ENCODE results near the gene PRKCQ.
"Not testable (repeated sequence)": the region's sequence is repeated elsewhere in the genome, so short reads cannot be mapped to it uniquely, and the experiment has no call there.

The PRKCQ gene

GRCh38 chr10:6386346-6386745, 193.7 kb downstream of the PRKCQ start:
- no peaks in the 10 kb centered on the region for H3K4me1 ChIP-seq
- no peak for TF ChIP-seq CTCF (IDR thresholded peaks at IDR 0.05; ENCODE audit: low read depth, low read length)
- H3K36me3 ChIP-seq = no peaks in the 10 kb centered on the region
- no peak for DNase-seq
- H3K9me3 ChIP-seq = no peaks in the 10 kb centered on the region
- H3K4me3 ChIP-seq (ENCODE audit: low read depth, low read length) = no peak overlapping the region
- H3K27me3 ChIP-seq = no peaks in the 10 kb centered on the region

GRCh38 chr10:6385665-6386064, 194.4 kb downstream of the PRKCQ start:
- no peak overlapping the region for H3K4me3 ChIP-seq (ENCODE audit: low read depth, low read length)
- no peaks in the 10 kb centered on the region for H3K36me3 ChIP-seq
- DNase-seq = no peak
- H3K27me3 ChIP-seq = no peaks in the 10 kb centered on the region
- no peaks in the 10 kb centered on the region for H3K9me3 ChIP-seq
- no peak for TF ChIP-seq CTCF (IDR thresholded peaks at IDR 0.05; ENCODE audit: low read depth, low read length)
- H3K4me1 ChIP-seq = no peaks in the 10 kb centered on the region

GRCh38 chr10:6384847-6385246, 195.2 kb downstream of the PRKCQ start:
- Histone ChIP-seq H3K4me3 (ENCODE audit: low read depth, low read length) (no peak overlapping the region), H3K9me3 (no peaks in the 10 kb centered on the region; the same call in 1 of the 2 replicates), H3K27me3 (no peaks in the 10 kb centered on the region), H3K4me1 (no peaks in the 10 kb centered on the region), H3K36me3 (no peaks in the 10 kb centered on the region)
- DNase-seq = no peak
- no peak for TF ChIP-seq CTCF (IDR thresholded peaks at IDR 0.05; ENCODE audit: low read depth, low read length)

GRCh38 chr10:6384031-6384430, 196.0 kb downstream of the PRKCQ start:
- H3K4me1 ChIP-seq = no peaks in the 10 kb centered on the region
- no peak for TF ChIP-seq CTCF (IDR thresholded peaks at IDR 0.05; ENCODE audit: low read depth, low read length)

GRCh38 chr10:6383096-6383812, 196.8 kb downstream of the PRKCQ start:
- no peaks in the 10 kb centered on the region for H3K36me3 ChIP-seq
- H3K4me3 ChIP-seq (ENCODE audit: low read depth, low read length) = no peak overlapping the region
- no peaks in the 10 kb centered on the region; the same call in 1 of the 2 replicates for H3K9me3 ChIP-seq
- DNase-seq = no peak
- TF ChIP-seq CTCF (IDR thresholded peaks at IDR 0.05; ENCODE audit: low read depth, low read length) = no peak
- no peaks in the 10 kb centered on the region for H3K4me1 ChIP-seq
- H3K27me3 ChIP-seq = no peaks in the 10 kb centered on the region

More at GRCh38 chr10:6384031-6384430, 196.0 kb downstream of the PRKCQ start:
- no peaks in the 10 kb centered on the region for H3K27me3 ChIP-seq
- DNase-seq = no peak
- H3K36me3 ChIP-seq = no peaks in the 10 kb centered on the region
- H3K4me3 ChIP-seq (ENCODE audit: low read depth, low read length) = no peak overlapping the region
- no peaks in the 10 kb centered on the region; the same call in 1 of the 2 replicates for H3K9me3 ChIP-seq

GRCh38 chr10:6382081-6382480, 198.0 kb downstream of the PRKCQ start:
- H3K36me3 ChIP-seq = no peaks in the 10 kb centered on the region
- no peak for TF ChIP-seq CTCF (IDR thresholded peaks at IDR 0.05; ENCODE audit: low read depth, low read length)
- no peak overlapping the region for H3K4me3 ChIP-seq (ENCODE audit: low read depth, low read length)

GRCh38 chr10:6380478-6380877, 199.6 kb downstream of the PRKCQ start:
- not testable (repeated sequence) for H3K27me3 ChIP-seq; H3K9me3 ChIP-seq; DNase-seq; H3K4me3 ChIP-seq (ENCODE audit: low read depth, low read length); H3K4me1 ChIP-seq; H3K36me3 ChIP-seq

More at GRCh38 chr10:6382081-6382480, 198.0 kb downstream of the PRKCQ start:
- DNase-seq = no peak
- Histone ChIP-seq H3K4me1 (no peaks in the 10 kb centered on the region), H3K9me3 (no peaks in the 10 kb centered on the region; the same call in 1 of the 2 replicates), H3K27me3 (no peaks in the 10 kb centered on the region; the same call in 1 of the 2 replicates)
